Duodenal mucosa (tissue), 2 donors: ENCODE measurements around the gene PPP1R8.
A peak's percentile ranks its signal among the peaks of the same experiment; 100 is the strongest.

Source experiments
- H3K27ac ChIP-seq: one replicate; pipeline ENCODE4 v1.7.0; 2013; ENCODE audit warnings: low read depth, low read length
- H3K27me3 ChIP-seq, 2 donors: one replicate each; pipeline ENCODE4 v1.7.0; 2013; ENCODE audit warnings: low read length in 2 of 2, control low read depth in 1 of 2; ENCODE audit not compliant: insufficient read depth in 2 of 2, control insufficient read depth in 1 of 2
- H3K36me3 ChIP-seq, 2 donors: one replicate each; pipeline ENCODE4 v1.7.0; 2013; ENCODE audit warnings: low read length in 2 of 2, control low read depth in 1 of 2; ENCODE audit not compliant: insufficient read depth in 2 of 2, control insufficient read depth in 1 of 2
- H3K4me1 ChIP-seq, 2 donors: one replicate each; pipeline ENCODE4 v1.7.0; 2013; ENCODE audit warnings: low read length in 2 of 2, control low read depth in 1 of 2; ENCODE audit not compliant: insufficient read depth in 2 of 2, control insufficient read depth in 1 of 2
- H3K4me3 ChIP-seq, 2 donors: one replicate each; pipeline ENCODE4 v1.7.0; 2013; ENCODE audit warnings: low read length in 2 of 2, low read depth in 1 of 2
- H3K9ac ChIP-seq, 2 donors: one replicate each; pipeline ENCODE4 v1.7.0; 2013; ENCODE audit warnings: low read length in 2 of 2, low read depth in 1 of 2
- H3K9me3 ChIP-seq, 2 donors: one replicate each; pipeline ENCODE4 v1.7.0; 2013; ENCODE audit warnings: low read length in 2 of 2, control low read depth in 1 of 2; ENCODE audit not compliant: control insufficient read depth in 1 of 2

The PPP1R8 gene

DNA sequence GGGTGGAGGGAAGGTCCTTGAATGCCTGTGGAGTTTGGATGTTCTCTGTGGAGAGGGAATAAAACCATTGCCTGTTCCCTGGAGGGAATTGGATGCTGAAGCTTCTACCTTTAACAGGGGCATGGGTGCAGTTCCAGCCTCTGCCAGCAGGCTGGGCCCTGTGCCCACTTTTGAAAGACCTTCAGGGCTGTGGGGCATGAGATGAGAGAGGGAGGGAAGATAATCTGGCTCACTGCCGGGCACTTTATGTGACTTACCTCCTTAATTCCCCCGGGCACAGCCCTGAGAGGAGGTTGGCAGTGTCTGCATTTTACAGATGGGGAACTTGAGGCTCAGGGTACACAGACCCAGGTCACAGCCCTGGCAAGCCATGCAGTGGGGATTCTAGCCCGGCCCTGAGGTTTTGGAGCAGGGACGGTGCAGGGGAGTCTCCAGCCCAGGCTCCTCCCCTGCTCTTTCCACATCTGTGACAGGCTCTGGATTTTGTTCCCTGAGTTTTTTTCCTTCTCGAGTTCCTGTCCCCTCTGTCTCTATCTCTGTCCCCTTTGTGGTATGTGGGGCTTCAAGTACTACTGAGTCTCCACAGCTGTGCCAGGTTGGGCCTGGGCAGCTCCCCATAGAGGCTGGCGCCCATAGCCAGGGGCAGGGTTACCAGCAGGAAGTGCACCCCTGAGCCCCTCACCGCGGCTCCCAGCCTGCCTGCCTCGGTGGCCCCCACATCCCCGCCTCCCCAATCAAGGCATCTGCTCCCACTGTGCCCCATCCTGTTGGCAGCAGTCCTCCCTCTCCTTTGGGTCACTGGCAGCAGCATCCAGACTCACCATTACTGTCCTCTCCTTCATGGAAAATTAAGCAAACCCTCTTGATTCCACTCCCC is 27.7 kb downstream of the PPP1R8 start:
- Histone ChIP-seq H3K9ac (peak overlapping the region in 1 of 2 donors; percentile 30), H3K4me1 (peaks cover 0 to 3% of the 10 kb centered on the region in 2 donors), H3K27ac (no peak overlapping the region), H3K9me3 (no peaks in the 10 kb centered on the region), H3K4me3 (peak overlapping the region in 1 of 2 donors; percentile 30), H3K27me3 (no peaks in the 10 kb centered on the region), H3K36me3 (no peaks in the 10 kb centered on the region)

DNA sequence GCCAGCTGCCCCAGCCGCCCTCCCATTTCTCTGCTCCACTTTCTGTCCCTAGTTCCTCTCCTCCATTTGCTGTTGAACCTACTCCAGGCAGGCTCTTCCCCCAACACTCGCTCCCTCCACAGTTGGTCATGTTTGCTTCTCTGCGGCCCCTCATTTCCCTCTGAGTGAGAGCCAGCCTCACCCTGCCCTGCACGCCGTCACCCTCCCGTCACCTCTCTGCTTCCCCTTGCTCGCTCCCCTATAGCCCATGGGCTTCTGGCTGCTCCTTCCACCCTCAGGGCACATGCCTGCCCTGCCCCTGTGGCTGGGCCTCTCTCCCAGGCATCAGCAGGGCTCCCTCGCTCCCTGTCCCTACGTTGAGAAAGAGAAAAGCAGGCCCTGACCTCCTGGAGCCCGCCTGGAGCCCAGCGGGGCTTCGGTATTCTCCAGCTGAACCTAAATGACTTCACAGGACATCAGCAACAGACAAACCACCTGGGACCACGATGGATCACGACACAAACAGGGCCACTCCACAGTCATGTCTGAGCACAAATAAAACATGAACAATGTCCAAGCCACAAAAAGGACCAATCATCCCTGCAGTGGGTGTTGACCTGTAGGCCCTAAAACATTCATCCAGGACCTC is 28.5 kb downstream of the PPP1R8 start:
- no peak overlapping the region for H3K9ac ChIP-seq
- no peak overlapping the region for H3K4me3 ChIP-seq
- H3K36me3 ChIP-seq: no peaks in the 10 kb centered on the region
- no peak overlapping the region for H3K27ac ChIP-seq
- no peaks in the 10 kb centered on the region for H3K27me3 ChIP-seq
- no peaks in the 10 kb centered on the region for H3K9me3 ChIP-seq
- H3K4me1 ChIP-seq: peaks cover 0 to 3% of the 10 kb centered on the region in 2 donors

DNA sequence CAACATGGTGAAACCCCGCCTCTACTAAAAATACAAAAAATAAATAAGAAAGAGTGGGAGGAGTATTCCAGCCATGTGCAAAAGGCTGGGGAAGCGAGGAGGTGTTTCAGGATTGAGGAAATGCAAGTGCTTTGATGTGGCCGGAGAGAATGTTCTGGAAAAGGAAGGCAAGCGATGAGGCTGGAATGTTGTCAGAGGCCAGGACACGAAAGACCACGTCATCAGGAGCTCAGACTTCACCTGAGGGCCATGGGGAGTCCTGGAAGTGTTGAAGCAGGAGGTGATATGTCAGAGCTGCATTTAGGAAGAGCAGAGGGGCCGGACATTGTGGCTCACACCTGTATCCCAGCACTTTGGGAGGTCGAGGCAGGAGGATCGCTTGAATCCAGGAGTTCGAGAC is 30.9 kb downstream of the PPP1R8 start:
- Histone ChIP-seq H3K36me3 (no peaks in the 10 kb centered on the region), H3K9me3 (no peaks in the 10 kb centered on the region), H3K27me3 (no peaks in the 10 kb centered on the region), H3K9ac (no peak overlapping the region), H3K27ac (no peak overlapping the region), H3K4me1 (peaks cover 0 to 3% of the 10 kb centered on the region in 2 donors), H3K4me3 (no peak overlapping the region)

DNA sequence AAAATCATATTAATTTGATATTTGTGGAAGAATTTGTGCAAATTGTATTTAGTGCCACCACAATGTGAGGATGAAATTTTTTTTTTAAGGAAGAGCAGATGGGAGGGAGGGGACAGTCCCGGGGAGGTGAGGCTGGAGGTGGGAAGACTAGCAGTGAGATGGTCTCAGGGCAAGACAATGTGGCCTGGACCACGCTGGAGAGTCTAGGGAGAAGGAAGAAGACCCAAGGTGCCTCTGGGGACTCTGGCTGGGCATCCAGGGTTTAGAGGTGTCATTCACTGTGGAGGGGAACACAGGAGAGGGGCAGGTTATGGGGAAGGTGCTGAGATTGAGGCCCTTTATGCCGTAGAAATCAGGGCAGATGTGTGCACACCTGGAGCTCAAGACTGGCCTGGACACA is 31.4 kb downstream of the PPP1R8 start:
- Histone ChIP-seq H3K36me3 (no peaks in the 10 kb centered on the region), H3K4me1 (peaks cover 0 to 3% of the 10 kb centered on the region in 2 donors), H3K27ac (no peak overlapping the region), H3K4me3 (no peak overlapping the region), H3K27me3 (no peaks in the 10 kb centered on the region), H3K9me3 (no peaks in the 10 kb centered on the region), H3K9ac (no peak overlapping the region)

DNA sequence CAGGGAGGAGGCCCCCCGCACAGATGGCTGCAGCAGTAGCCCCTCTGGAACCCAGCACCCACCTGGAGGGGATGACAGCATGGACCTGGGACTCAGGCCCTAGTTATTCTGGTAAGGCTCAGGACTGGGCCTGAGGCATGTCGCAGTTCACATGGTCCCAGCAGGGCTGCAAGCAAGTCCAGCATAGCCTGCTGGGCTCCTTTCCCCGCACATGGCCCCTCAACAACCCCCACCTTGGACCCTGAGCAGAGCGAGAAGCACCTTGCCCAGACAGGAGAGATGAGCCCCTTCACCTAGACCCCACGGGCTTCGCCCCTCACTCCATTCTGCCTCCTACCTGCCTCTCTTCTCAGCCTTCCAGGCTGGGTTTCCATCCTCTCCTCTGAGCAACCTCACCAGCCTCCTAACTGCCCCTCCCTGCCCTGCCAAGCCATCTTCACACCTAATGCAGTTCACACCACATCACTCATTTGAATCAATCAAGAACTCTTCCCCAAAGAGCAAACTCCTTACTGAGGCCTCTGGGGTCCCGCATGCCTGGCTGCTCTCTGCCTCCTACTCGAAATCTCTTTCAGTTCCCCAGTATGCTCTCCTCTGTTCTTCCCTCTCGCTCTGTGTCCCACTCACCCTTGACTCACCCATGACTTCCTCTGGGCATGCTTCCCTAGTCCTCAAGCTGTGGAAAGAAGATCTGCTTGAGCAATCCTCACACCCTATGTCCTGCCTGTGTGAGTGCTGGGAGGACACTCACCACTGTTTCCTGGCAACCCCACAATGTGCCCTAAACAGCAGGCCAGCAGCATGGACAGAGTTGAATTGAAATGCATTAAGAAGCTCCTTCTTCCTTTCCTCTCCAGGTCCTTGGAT is 32.3 kb downstream of the PPP1R8 start:
- H3K9ac ChIP-seq: peak overlapping the region in 1 of 2 donors; percentile 34
- no peak overlapping the region for H3K4me3 ChIP-seq
- H3K27ac ChIP-seq: no peak overlapping the region

DNA sequence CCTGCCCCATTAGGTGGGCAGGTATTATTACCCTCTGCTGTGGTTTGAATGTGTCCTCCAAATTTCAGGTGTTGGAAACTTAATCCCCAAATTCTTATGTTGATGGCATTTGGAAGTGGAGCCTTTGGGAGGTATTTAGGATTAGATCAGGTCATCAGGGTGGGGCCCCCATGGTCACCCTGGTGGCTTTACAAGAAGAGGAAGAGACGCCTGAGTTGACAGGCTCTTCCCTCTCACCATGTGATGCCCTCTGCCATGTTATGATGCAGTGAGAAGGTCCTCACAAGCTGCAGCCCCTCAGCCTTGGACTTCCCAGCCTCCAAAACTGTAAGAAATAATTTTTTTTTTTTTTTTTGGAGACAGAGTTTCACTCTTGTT is 32.9 kb downstream of the PPP1R8 start:
- Histone ChIP-seq H3K27ac (no peak overlapping the region), H3K9ac (no peak overlapping the region)

More for the DNA sequence above, 32.3 kb downstream of the PPP1R8 start:
- Histone ChIP-seq H3K9me3 (no peaks in the 10 kb centered on the region), H3K27me3 (no peaks in the 10 kb centered on the region), H3K36me3 (no peaks in the 10 kb centered on the region), H3K4me1 (peaks cover 0 to 3% of the 10 kb centered on the region in 2 donors)

DNA sequence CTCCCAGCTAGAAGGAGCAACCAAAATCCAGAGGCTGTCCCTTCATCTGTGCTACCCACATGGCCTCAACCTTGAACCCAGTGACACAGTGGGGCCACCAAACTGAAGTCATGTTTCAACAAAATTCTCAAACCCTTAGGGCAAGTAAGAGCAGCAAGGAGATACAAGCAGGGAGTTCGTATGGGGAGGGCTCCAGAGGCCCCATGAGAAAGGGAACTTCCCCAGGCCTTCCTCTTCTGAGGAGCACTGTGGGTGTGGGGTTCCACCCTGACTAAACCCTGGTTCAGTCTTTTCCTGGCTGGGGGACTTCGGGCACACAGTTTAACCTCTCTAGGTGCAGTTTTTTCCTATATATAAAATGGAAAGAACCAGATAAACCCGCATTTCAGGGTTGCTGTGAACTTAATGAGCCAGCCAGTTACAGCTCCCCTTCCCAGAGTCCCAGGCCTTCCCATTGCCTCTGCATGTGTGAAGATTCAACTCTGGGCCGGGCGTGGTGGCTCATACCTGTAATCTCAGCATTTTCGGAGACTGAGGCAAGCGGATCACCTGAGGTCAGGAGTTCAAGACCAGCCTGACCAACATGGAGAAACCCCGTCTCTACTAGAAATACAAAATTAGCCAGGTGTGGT is 33.8 kb downstream of the PPP1R8 start:
- Histone ChIP-seq H3K27me3 (no peaks in the 10 kb centered on the region), H3K27ac (no peak overlapping the region), H3K9me3 (no peaks in the 10 kb centered on the region), H3K9ac (no peak overlapping the region), H3K4me1 (peaks cover 9% of the 10 kb centered on the region in 2 donors), H3K36me3 (no peaks in the 10 kb centered on the region), H3K4me3 (no peak overlapping the region)

More for the DNA sequence above, 32.9 kb downstream of the PPP1R8 start:
- no peaks in the 10 kb centered on the region for H3K36me3 ChIP-seq
- H3K9me3 ChIP-seq: no peaks in the 10 kb centered on the region
- H3K27me3 ChIP-seq: no peaks in the 10 kb centered on the region
- no peak overlapping the region for H3K4me3 ChIP-seq
- H3K4me1 ChIP-seq: peaks cover under 1 to 1% of the 10 kb centered on the region in 2 donors

DNA sequence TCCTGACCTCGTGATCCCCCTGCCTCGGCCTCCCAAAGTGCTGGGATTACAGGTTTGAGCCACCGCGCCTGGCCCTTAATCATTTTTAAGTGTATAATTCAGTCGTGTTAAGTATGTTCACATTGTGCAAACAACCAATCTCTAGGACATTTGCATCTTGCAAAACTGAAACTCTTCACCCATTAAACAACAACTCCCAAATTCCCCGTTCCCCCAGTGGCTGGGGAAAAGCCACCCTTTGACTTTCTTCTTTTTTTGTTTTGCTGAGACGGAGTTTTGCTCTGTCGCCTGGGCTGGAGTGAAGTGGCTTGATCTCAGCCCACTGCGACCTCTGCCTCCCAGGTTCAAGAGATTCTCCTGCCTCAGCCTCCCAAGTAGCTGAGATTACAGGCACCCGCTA is 35.2 kb downstream of the PPP1R8 start:
- Histone ChIP-seq H3K9me3 (no peaks in the 10 kb centered on the region), H3K4me1 (peaks cover 9 to 15% of the 10 kb centered on the region in 2 donors), H3K36me3 (no peaks in the 10 kb centered on the region), H3K27me3 (no peaks in the 10 kb centered on the region), H3K4me3 (no peak overlapping the region), H3K9ac (no peak overlapping the region), H3K27ac (no peak overlapping the region)

DNA sequence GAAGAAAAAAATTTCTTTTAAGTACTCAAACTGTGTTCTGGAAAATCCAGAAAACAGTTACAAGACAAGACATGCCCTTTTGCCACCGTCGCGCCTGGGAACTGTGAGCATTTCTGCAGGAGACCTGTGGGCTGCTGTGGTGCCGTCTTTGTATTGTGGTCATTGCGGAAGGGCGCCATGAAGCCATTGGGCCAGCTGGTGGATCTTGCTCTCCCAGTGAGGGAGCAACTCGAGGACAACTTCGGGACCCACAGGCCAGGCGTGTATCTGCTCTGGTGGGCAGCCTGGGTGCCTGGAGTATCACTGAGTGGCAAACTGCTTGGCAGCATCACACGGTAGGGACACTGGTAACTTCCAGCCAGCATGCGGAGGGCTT is 38.0 kb downstream of the PPP1R8 start:
- Histone ChIP-seq H3K4me1 (peaks cover 15 to 23% of the 10 kb centered on the region in 2 donors), H3K27me3 (no peaks in the 10 kb centered on the region), H3K36me3 (no peaks in the 10 kb centered on the region), H3K9me3 (no peaks in the 10 kb centered on the region), H3K4me3 (peak overlapping the region in 1 of 2 donors; percentile 43), H3K9ac (peak overlapping the region in 1 of 2 donors; percentile 54), H3K27ac (no peak overlapping the region)
